G401.6 (cell line): ENCODE results near the gene ASIC5.
"Not testable (repeated sequence)": the region's sequence is repeated elsewhere in the genome, so short reads cannot be mapped to it uniquely, and the experiment has no call there.

Experiments
- FAIRE-seq: peaks from 2 replicates; lab custom pipeline; 2012; peaks lifted over from hg19 to GRCh38; lab: Jason Lieb, UNC

The ASIC5 gene, protein sequence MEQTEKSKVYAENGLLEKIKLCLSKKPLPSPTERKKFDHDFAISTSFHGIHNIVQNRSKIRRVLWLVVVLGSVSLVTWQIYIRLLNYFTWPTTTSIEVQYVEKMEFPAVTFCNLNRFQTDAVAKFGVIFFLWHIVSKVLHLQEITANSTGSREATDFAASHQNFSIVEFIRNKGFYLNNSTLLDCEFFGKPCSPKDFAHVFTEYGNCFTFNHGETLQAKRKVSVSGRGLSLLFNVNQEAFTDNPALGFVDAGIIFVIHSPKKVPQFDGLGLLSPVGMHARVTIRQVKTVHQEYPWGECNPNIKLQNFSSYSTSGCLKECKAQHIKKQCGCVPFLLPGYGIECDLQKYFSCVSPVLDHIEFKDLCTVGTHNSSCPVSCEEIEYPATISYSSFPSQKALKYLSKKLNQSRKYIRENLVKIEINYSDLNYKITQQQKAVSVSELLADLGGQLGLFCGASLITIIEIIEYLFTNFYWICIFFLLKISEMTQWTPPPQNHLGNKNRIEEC

DNA sequence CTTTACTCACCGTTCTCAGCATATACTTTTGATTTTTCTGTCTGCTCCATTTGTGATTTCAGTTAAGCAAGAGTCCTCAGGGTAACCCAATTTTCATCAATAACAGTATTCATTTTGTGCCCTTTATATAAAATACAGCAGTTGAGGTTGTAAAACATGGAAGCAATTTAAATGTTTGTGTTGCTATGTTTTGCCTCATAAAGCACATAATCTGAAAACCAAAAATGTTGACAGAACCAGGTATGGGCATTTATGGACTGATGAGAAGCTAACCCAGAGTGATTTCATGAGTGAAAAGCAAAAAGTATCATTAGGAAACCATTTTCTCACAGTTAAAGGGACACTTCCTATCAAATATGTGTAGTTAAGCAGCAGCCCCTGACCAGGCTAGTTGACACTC, at the start of gene ASIC5:
ASIC5 (minus strand) TSS at position 101 of the 400 bp plus-strand sequence; CDS start at position 50, 51 bp downstream.
- FAIRE-seq: no peak

DNA sequence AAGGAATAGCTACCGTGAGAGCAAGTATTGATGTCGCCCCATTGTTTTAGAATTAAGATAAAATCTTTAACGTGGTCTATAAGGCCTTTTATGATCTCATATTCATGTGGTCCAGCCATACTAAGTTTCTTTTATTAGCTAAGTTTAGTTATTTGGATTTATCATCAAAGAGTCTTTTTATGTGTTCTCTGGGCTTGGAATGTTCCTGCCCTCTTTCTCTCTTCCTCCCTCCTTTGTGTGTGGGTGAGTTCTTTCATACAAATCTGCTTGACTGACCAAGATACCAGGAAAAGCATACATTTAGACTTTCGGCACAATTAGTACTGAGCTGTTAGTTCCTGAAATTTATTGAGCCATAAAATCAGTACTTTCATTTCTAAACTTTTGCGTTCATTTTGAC, 48.7 kb upstream of the ASIC5 start:
- no peak for FAIRE-seq

DNA sequence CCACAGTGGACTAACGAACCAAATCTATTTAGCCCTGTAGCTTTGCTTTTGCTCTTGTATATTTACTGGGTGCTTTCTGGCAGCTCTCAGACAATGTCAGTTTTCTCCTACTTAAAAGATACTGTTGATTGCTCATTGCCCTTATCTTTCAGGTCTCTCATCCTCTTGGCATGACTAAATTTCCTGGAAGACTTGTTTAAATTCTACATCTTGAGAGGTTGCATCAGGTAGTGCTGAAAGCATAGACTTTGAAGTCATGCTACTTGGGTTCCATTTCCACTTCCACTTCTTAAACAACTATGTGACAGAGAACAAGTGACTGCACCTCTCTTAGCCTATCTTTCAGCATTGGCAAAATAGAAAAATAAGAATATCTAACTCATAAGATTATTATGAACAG, 45.8 kb upstream of the ASIC5 start:
- no peak for FAIRE-seq

DNA sequence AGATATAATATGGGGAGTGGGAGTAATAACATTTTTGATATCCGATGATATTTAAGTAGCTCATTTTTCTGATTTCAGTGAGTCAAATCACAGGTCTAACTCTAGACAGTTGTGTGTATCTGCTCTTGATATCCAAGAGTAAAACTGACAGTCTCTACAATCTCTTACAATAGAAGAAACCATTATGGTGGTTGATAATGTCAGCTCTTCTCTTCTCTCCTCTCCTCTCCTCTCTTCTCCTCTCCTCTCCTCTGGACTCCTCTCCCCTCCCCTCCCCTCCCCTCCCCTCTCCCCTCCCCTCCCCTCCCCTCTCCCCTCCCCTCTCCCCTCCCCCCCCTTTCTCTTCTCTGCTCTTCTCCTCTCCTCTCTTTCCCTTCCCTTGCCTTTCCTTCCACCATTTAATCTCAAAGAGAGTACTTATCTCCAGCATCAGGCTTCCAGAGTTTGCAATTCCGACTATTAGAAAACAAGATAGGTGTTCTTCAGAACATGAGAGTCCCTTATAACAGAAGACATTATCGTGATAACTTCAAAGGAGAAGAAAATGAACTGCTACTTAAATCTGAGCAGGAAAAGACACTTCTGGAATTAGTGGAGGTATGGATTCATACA, 43.6 kb upstream of the ASIC5 start:
- FAIRE-seq: no peak

DNA sequence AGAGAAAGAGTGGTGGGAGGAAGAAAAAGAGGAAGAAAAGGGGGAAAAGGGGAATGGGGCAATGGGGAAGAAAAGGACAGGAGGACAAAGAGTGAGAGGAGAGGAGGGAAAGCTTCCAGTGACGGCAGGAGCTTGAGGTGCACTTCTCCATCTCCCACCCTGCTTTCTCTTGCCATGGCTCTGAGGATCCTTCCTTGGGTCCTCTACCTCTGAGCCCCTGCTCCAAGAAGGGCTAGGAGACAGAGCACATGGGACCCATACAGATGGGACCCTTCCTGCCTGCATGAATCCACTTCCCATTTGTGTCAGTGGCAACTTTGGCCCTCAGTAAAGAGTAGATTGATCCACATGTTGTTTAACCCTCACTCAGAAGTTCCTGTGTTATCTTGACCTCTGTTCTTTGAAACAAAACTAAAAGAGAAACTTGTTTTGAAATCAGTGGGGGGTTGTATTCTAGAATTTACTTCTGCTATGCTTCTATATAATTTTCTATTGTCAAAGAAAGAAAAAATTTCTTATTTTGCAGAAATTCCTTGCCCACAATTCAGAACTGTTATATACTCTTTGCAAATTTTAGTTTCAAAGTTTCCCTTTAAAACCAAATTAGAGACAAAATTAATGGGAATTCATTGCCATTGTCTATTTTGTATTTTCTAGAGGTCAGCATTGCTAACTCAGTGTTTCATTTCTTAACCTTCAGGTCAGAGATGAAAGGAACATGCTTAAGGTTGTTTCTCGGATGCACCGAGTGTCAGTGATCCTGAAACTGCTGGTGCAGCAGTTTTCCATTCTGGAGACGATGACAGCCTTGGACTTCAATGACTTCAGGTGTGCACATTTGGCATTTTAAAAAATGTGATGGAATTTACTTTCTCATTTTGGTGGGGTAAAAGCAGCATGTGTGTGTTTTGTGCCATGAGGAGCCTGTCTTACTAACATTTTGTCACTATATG, 42.4 kb upstream of the ASIC5 start:
- FAIRE-seq: no peak

DNA sequence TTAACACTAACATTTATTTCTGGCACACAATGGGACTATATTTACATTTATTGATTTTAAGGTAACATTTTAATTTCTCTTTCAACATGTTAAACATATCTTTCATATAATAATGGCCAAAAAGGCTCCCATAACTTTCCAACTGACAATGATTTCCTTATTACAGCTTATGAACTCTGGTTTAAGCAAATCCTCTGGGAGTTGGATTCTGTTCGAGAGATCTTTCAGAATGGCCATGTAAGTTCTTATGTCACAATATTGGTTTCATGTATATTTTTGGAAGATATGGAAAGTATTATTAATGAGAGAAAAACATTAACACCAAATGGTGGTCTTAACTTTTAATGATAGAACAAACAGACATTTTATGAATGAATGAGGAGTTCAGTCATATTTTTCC, 41.5 kb upstream of the ASIC5 start:
- FAIRE-seq: no peak

DNA sequence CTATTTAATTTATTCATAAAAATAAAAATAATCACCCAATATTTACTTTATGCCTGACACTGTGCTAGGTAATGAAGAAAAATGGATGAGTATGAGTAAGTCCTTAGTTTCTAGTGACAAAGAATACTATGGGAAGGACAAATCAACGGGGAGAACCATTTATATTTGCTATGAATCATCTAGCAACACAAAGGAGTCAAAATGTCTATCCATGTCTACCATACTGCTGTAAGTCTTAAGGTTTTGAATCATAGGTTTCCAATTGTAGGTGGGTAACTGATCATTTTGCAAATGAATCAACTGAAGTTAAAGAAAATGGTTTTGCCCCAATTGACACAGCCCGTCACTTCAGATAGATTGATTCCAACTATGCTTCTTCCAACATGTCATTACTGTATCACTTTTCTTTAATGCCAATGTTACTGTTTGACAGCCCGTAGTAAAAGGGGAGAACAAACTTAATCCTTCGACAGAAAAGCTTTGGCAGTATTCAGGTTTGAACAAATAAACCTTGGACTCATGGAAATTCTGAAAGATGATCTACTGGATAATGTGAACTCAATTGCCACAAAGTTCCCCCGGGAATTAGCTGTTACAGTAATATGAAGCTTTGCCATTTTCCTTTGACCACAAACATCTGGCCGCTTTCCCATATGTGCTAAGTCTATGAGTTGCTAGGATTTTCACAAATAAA, 40.6 kb upstream of the ASIC5 start:
- no peak for FAIRE-seq

DNA sequence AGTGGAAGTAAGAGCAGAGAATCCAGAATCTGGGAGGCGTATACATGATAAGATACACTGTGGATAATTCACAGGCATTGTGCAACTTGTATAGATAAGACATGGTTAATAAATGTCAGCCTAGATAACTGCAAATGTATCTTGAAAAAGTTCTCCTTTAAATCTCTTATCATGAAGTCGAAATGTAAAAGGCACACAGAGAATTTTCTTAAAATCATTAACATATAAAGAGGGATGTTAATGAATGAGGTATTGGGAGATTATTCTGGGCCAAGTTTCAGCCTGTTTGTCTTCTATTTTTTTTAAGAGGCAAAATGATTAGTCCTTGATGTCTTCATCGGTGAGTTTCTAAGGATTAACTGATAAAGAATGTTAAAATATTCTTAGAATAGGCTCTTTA, 38.3 kb upstream of the ASIC5 start:
- no peak for FAIRE-seq

DNA sequence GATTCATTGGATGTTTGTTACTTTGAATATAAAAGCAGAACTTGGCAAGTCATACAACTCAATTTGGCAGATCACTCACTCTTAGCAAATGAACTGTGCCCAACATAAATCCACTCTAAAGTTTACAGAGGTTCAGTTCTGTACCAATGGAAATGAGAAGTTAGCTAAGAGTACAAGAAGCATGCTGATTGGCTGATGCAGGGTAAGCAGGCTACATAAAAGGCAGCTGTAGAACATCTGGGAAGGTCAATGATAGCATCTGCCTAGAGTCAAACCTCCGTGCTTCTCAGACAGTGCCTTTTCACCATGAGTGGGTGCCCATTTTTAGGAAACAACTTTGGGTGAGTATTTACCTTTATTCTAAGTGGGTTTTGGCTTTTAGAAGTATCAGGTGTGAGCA, 37.4 kb upstream of the ASIC5 start, which contains the start of gene TDO2:
TDO2 (plus strand) TSS at position 244 of the 400 bp plus-strand sequence; CDS start at position 307, 63 bp downstream.
- FAIRE-seq: no peak

DNA sequence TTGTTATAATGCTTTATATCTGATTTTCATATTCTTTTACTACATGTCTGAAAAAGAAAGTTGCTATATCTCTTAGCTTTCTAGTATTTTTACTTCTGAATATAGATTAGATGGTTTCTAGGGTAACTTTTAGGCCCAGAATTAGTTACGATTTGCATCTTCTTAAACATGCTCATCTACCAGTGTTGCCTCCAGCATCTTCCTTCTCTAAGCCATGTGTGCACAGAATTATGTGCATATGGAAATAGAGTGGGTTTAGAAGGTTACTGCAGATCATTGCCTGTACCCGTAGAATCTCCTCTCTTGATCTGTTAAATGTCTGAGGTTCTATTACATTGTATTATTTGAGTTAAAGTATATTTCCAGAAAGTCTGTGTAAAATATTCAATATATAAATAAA, 34.9 kb upstream of the ASIC5 start:
- no peak for FAIRE-seq

DNA sequence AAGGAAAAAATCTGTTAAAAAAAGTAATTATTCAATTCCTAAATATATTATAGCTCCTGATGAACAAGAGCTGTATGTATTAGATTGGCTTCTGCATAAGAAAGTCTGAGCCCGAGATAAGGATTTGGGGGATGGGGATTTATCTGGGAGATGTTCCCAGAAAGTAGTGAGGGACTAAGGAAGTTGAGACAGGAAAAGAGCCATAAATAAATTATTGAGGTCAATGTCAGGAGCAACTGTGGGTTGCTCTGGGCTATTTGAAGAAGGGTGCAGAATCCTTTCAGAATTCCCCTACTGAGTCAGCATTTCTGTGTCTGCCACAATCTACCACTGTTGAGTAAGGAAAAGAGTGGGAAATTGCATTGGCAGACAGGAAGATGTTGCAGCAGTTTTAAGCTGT, 34.3 kb upstream of the ASIC5 start:
- FAIRE-seq: no peak

DNA sequence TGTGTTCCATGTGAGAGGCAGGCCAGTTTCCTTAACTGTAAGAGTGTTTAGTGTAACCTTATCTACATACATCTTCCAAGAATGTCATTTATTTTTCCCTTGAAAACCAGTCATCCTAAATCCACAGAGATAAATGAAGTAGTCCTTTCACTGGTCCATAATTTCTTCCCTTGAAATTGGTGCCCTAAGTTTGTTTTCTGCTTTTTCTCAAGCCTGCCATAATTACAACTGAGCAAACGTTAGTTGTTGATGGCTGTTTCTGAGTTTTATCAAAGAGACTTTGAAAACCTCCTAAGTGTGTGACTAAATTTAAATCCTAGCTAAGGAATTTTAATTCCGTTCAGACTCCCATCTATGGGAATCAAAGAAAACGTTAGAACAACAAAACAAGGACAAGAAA, 33.8 kb upstream of the ASIC5 start:
- FAIRE-seq: no peak

DNA sequence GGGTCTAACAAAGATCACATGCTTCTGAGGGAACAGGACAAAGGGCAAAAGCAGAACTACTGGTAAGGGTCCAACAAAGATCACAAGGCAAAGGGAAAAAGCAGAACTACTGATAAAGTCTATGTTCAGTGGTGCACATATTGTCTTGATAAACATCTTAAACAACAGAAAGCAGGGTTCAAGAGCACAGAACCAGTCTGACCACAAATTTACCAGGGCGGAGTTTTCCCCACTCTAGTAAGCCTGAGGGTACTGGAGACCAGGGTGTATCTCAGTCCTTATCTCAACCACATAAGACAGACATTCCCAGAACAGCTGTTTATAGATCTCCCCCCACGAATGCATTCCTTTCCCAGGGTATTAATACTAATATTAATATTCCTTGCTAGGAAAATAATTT, 32.3 kb upstream of the ASIC5 start:
- not testable (repeated sequence) for FAIRE-seq

DNA sequence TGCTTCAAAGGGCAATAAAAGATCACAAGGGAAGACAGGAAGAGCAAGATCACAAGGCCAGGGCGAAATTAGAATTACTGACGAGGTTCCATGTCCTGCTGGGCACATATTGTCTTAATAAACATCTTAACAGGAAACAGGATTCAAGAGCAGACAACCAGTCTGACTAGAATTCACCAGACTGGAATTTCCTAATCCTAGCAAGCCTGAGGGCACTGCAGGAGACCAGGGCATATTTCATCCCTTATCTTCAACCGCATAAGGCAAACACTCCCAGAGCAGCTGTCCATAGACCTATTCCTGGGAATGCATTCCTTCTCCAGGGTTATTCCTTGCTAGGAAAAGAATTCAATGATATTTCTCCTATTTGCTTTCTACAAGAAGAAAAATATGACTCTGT, 25.0 kb upstream of the ASIC5 start:
- FAIRE-seq: no peak

DNA sequence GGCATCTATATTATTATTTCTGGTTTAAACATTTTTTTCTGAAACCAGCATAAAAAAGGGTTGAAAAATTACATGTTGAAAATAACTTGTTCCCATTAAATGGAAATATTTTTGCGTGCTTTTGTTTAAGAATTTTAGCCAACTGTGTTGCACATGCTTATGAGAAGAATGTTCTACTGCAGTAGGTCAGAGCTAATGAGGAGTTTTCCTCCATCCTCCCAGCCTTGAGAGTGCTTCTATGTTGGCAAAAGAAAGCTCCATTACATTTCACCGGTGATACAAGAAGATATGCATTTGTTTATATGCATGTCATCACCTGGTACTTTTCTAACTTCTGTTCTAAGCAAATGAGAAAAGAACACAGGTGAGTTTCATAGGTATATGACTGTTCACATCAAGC, 23.9 kb upstream of the ASIC5 start:
- FAIRE-seq: no peak

DNA sequence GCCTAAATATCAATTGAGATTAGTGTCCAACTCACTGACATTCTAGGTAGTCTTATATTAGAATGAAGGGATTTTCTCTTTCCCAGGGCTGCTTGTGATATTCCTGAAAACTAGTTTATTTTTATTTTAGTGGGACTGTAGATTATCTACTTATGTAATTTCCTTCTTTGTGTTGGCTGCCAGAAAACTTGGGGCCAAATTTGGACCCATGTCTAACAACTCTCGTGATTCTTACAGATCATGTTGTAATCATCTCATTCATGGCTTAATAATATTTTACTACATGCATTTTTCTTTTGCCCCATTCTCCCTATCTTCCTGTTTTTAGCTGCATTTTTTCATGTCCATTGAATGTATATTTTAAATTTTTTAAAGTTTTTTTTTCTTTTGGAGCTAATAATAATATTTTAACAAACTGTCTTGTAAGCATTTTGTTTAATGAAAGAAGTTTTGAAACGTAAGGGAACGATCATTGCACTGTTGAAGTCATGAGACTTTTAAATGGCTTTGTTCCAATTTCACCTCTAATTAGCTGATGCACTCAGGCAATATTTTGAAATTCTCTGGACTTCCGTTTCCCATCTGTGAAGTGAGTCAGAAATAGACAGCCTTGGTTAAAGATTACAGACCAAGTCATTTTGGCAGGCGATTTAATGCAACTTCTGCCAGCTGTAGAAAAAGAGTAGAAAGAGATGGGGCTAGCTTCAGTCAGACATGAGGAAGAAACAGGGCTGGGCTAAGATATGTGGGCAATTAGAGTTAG, 23.1 kb upstream of the ASIC5 start:
- no peak for FAIRE-seq

DNA sequence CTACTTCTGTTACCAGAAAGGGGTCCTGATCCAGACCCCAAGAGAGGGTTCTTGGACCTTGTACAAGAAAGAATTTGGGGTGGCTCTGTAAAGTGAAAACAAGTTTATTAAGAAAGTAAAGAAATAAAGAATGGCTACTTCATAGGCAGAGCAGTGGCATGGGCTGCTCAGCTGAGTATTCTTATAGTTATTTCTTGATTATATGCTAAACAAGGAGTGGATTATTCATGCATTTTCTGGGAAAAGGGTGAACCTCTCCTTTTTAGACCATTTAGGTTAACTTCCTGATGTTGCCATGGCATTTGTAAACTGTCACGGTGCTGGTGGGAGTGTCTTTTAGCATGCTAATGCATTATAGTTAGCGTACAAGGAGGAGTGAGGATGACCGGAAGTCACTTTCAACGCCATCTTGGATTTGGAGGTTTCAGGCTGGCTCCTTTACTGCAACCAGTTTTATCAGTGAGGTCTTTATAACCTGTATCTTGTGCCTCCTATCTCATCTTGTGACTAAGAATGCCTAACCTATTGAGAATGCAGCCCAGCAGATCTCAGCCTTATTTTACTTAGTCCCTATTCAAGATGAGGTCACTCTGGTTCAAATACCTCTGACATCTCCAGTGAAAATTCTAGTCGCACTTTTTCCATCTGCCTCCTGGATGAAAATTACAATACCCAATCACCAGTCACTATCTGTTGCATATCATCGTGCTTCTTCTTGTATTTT, 21.9 kb upstream of the ASIC5 start:
- FAIRE-seq: no peak

DNA sequence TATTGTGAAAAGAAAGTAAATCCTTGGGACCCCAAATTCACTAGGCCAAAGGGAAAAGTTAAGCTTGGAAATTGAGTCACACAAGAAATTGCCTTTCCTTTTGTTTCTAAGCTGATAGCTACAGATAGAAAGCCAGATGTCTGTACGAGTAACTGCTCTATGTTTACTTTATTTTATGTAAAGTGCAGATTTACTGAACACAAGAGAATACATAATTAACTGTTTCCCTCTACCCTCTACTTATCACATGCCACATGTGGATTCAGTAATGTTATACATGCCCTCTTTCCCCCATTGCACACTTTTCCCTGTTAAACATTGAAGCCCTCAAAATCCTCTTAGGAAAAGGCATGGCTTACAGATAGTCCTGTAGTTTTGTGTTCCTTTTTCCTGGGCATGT, 21.0 kb upstream of the ASIC5 start:
- FAIRE-seq: no peak

DNA sequence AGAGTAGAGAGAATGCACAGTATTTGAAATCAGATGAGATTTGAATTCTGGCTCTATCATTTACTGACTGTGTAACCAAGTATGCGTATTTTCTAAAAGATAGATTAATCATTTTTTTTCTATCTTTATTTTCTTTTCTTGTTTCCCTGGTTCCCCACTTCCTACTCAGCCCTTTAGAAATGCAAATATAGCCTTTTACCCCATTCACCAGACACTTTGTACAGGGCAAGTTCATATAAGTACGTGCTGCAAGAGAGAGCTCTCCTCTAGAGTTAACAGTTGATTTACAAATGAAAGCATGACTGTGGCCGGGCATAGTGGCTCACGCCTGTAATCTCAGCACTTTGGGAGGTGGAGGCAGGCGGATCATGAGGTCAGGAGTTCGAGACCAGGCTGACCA, 19.6 kb upstream of the ASIC5 start:
- FAIRE-seq: no peak

DNA sequence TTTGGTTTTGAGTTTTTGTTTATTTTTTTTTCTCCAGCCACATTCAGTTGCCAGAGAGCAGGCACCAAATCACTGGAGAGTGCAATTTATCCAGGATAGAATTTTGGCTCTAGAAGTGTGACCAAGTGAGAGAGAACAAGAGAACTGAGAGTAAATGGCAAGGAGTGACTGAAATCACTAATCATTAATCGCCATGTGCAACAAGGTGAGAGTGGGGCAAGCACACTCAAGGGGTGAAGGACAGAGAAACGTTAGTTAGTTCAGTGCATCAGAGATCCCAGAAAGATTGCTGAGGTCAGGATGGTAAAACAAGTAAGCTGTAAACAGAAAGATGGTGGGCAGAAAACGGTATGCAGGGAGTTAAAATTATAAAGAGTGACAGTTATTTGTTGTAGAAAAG, 17.8 kb upstream of the ASIC5 start:
- no peak for FAIRE-seq

DNA sequence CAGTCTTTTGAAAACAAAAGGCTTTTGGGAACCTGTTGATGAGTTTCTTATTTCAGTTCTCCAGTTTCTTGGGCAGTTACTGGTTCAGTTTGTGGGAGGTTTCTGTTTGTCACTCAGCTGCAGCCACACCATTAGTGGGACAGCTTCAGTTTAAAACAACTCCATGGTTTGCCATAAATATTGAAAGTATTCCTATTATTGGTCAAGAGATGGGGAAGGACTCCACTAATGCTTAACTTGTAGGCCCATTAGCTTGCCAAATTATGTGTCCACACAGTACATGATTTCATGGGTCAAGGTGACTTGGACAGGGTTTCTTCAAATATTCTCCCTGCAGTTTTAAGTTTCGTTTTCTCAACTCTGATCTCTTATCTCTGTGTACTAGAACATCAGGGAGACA, 15.5 kb upstream of the ASIC5 start:
- FAIRE-seq: no peak
